Liver (tissue), 9 donors: Measurements from ENCODE around the gene SMCO3. TPM values are rescaled to one million over a fixed set of nuclear protein-coding genes. Genes with fewer than 3 reads are reported as not detected.

Experiments
- DNase-seq: peaks from one replicate; pipeline ENCODE4 v3.0.0-alpha.2; 2017; ENCODE audit warnings: low spot score
- H3K27ac ChIP-seq, 2 donors: one replicate each; pipeline ENCODE4 v1.7.0; 2013; ENCODE audit warnings: inconsistent platforms in 2 of 2, low read length in 2 of 2, control low read depth in 1 of 2, low read depth in 1 of 2, mild to moderate bottlenecking in 1 of 2
- H3K27me3 ChIP-seq, 4 donors: one replicate each; pipeline versions ENCODE4 v1.6.1 to v1.7.0; 2013; ENCODE audit warnings: low read length in 3 of 4, inconsistent platforms in 1 of 4, mild to moderate bottlenecking in 1 of 4, moderate library complexity in 1 of 4; ENCODE audit not compliant: control insufficient read depth in 4 of 4, insufficient read depth in 4 of 4
- H3K36me3 ChIP-seq, 4 donors: one replicate each; pipeline versions ENCODE4 v1.6.1 to v1.7.0; 2013; ENCODE audit warnings: low read length in 3 of 4, mild to moderate bottlenecking in 3 of 4, low read depth in 1 of 4, moderate library complexity in 1 of 4; ENCODE audit not compliant: control insufficient read depth in 4 of 4, insufficient read depth in 3 of 4
- H3K4me1 ChIP-seq, 4 donors: one replicate each; pipeline versions ENCODE4 v1.6.1 to v1.7.0; 2013; ENCODE audit warnings: low read length in 3 of 4, mild to moderate bottlenecking in 3 of 4, moderate library complexity in 1 of 4; ENCODE audit not compliant: control insufficient read depth in 4 of 4, insufficient read depth in 4 of 4
- H3K4me3 ChIP-seq, 3 donors: one replicate each; pipeline versions ENCODE4 v1.6.1 to v1.7.0; 2013; ENCODE audit warnings: low read length in 3 of 3, control low read depth in 1 of 3, low read depth in 1 of 3, mild to moderate bottlenecking in 1 of 3
- H3K9ac ChIP-seq, 2 donors: one replicate each; pipeline ENCODE4 v1.7.0; 2013; ENCODE audit warnings: low read length in 2 of 2, mild to moderate bottlenecking in 2 of 2, moderate library complexity in 2 of 2, control low read depth in 1 of 2, low read depth in 1 of 2
- H3K9me3 ChIP-seq, 4 donors: one replicate each; pipeline versions ENCODE4 v1.6.1 to v1.7.0; 2013; ENCODE audit warnings: low read length in 3 of 4; ENCODE audit not compliant: control insufficient read depth in 4 of 4
- CTCF ChIP-seq: fragments of 150-350 bp; IDR thresholded peaks from 2 replicates; pipeline ENCODE4 v1.5.1; 2017; ENCODE audit warnings: improper control_type of control experiment, low read depth, low read length; ENCODE audit not compliant: missing input control
- EGR1 ChIP-seq, 2 donors: IDR thresholded peaks; 2 replicates each; pipeline ENCODE4 v1.6.1; 2016 to 2018; ENCODE audit warnings: antibody characterized with exemption in 2 of 2, low read depth in 2 of 2
- FOXA1 ChIP-seq: IDR thresholded peaks from 2 replicates; pipeline ENCODE4 v1.6.1; 2016; ENCODE audit warnings: antibody characterized with exemption
- FOXA2 ChIP-seq: IDR thresholded peaks from 2 replicates; pipeline ENCODE4 v1.6.1; 2016; ENCODE audit warnings: antibody characterized with exemption
- GABPA ChIP-seq, 2 donors: IDR thresholded peaks in 1 of 2; conservative IDR thresholded peaks in 1 of 2; 2 replicates each; pipeline ENCODE4 v1.6.1; 2016; ENCODE audit warnings: antibody characterized with exemption in 2 of 2, mild to moderate bottlenecking in 1 of 2, moderate library complexity in 1 of 2
- NR2F2 ChIP-seq: IDR thresholded peaks from 2 replicates; pipeline ENCODE4 v1.6.1; 2016; ENCODE audit warnings: antibody characterized with exemption
- RAD21 ChIP-seq, 2 donors: IDR thresholded peaks; 2 replicates each; pipeline ENCODE4 v1.6.1; 2016; ENCODE audit warnings: antibody characterized with exemption in 2 of 2, mild to moderate bottlenecking in 2 of 2
- RXRA ChIP-seq, 2 donors: IDR thresholded peaks; 2 replicates each; pipeline ENCODE4 v1.6.1; 2017 to 2018; ENCODE audit warnings: antibody characterized with exemption in 2 of 2, mild to moderate bottlenecking in 1 of 2
- SP1 ChIP-seq: IDR thresholded peaks from 2 replicates; pipeline ENCODE4 v1.6.1; 2018; ENCODE audit warnings: antibody characterized with exemption, mild to moderate bottlenecking
- TAF1 ChIP-seq: conservative IDR thresholded peaks from 2 replicates; pipeline ENCODE4 v1.6.1; 2016; ENCODE audit warnings: antibody characterized with exemption, mild to moderate bottlenecking
- YY1 ChIP-seq: IDR thresholded peaks from 2 replicates; pipeline ENCODE4 v1.6.1; 2016; ENCODE audit warnings: antibody characterized with exemption, mild to moderate bottlenecking
- ZBTB33 ChIP-seq: IDR thresholded peaks from 2 replicates; pipeline ENCODE4 v1.6.1; 2016; ENCODE audit warnings: antibody characterized with exemption
- WGBS: extraction: QIAGEN DNeasy Blood & Tissue Kit; methylation state at CpG from one replicate; pipeline ENCODE4 v1.1.7; 2013; 5-methylcytosine and 5-hydroxymethylcytosine counted together
- polyA plus RNA-seq, 2 donors: library from polyadenylated mRNA; stranded (reverse) in 1 of 2; unstranded in 1 of 2; fragments of 200-250 nt in 1 of 2; fragments of >200 nt in 1 of 2; fragmentation: Nextera tagmentation in 1 of 2; extraction: Ambion mirVana in 1 of 2; gene quantifications; one replicate each; pipeline versions ENCODE4 v1.2.1 to v1.2.3, GENCODE V29; 2013 to 2015
- total RNA-seq, 2 donors: library from RNA; depleted of rRNA; stranded (reverse); fragments of >200 nt; gene quantifications; one replicate each; pipeline ENCODE4 v1.2.3, GENCODE V29; 2014
- donor health status: healthy.
- donor health status: healthy.
- donor health status: healthy.
- donor health status: healthy.
- donor health status: healthy.

The SMCO3 gene
- total and polyA plus RNA-seq, 4 donors = 0.17 to 0.93 (median 0.56) TPM

- H3K27me3 ChIP-seq = no peaks in the 10 kb centered on the region
- no peak for DNase-seq
- H3K9me3 ChIP-seq = no peaks in the 10 kb centered on the region
- H3K27ac ChIP-seq = peak overlapping the region; percentile 80 to 85
- peaks cover 2 to 17% (median 12%) of the 10 kb centered on the region in 4 donors for H3K36me3 ChIP-seq
- H3K4me3 ChIP-seq = peak overlapping the region; percentile 84 to 94 (median 88)
- peak overlapping the region; percentile 57 to 76 for H3K9ac ChIP-seq
- no peak for TF ChIP-seq CTCF
- no peak for TF ChIP-seq GABPA (IDR thresholded peaks at IDR 0.05 in 1 of 2, conservative IDR thresholded peaks at IDR 0.05 in 1 of 2)
- TF ChIP-seq FOXA1 = no peak
- TF ChIP-seq SP1 = no peak
- TF ChIP-seq EGR1 (IDR thresholded peaks at IDR 0.05; ENCODE audit: low read depth in 2 of 2) = no peak
- no peak for TF ChIP-seq RAD21 (IDR thresholded peaks at IDR 0.05)
- no peak for TF ChIP-seq TAF1
- TF ChIP-seq FOXA2 = no peak
- under 1% methylated on average over 7 of the region's 7 CpGs for WGBS
- H3K4me1 ChIP-seq = peaks cover 4 to 21% (median 11%) of the 10 kb centered on the region in 4 donors
These were observed 11.3 kb downstream of the SMCO3 start for GRCh38 chr12:14802721-14803010.

- Histone ChIP-seq H3K36me3 (peaks cover 4 to 21% (median 15%) of the 10 kb centered on the region in 4 donors), H3K4me1 (peaks cover 4 to 21% (median 11%) of the 10 kb centered on the region in 4 donors), H3K9me3 (no peaks in the 10 kb centered on the region), H3K27ac (no peak overlapping the region), H3K9ac (peak overlapping the region in 1 of 2 donors; percentile 57), H3K4me3 (peak overlapping the region in 2 of 3 donors; percentile 84 to 88), H3K27me3 (no peaks in the 10 kb centered on the region)
- DNase-seq = no peak
- TF ChIP-seq SP1 (no peak), RXRA (IDR thresholded peaks at IDR 0.05) (no peak), NR2F2 (no peak), CTCF (no peak), TAF1 (no peak), GABPA (IDR thresholded peaks at IDR 0.05 in 1 of 2, conservative IDR thresholded peaks at IDR 0.05 in 1 of 2) (no peak), FOXA1 (no peak), YY1 (no peak), ZBTB33 (no peak), RAD21 (IDR thresholded peaks at IDR 0.05) (no peak)
- 75% methylated on average over 4 of the region's 4 CpGs for WGBS
These were observed 11.7 kb downstream of the SMCO3 start for GRCh38 chr12:14802247-14802646.
